HG03159 (cell line): ENCODE measurements around the gene TBCC.

Experiments used
- ATAC-seq: cut with Tn5 transposase; IDR thresholded peaks from one replicate; pipeline ENCODE4 v1.9.1; 2021; ENCODE audit warnings: mild to moderate bottlenecking, moderate library complexity; ENCODE audit not compliant: unreplicated experiment

TBCC gene

DNA sequence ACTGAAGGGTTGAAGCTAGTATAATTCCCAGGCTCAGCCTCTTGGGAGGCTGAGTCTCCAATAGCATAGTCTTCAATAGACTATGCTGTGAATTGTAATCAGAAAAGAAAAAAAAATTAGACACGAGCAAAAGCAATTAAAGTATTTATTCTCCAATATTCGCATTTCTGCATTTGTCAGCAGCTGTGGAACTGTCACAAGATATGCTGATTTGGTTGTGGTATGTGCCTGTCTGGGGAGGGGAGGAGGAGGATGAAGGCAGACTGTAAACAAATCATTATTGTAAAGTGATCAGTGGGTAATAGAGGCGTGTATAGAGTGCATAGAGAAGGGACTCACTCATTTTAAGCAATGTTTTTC, 25.8 kb upstream of the TBCC start:
- no peak for ATAC-seq

DNA sequence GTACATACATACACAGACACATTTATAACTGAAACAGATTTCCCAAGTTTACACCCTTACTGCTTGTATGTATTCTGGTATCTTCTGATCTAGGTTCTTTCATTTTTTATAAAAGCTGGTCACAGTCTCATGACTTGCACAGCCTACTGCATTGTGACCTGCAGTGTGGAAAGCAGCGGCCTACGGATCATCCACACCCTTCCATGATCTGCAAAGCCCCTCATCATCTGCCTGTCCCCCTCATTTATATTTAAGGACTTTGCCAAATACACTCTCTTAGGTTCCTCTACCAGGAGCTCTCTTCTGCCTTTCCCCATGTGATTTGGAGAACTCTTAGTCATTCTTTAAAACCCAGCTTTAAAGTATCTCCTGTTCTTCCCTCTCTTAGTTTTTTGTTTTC, 23.9 kb upstream of the TBCC start:
- no peak for ATAC-seq

DNA sequence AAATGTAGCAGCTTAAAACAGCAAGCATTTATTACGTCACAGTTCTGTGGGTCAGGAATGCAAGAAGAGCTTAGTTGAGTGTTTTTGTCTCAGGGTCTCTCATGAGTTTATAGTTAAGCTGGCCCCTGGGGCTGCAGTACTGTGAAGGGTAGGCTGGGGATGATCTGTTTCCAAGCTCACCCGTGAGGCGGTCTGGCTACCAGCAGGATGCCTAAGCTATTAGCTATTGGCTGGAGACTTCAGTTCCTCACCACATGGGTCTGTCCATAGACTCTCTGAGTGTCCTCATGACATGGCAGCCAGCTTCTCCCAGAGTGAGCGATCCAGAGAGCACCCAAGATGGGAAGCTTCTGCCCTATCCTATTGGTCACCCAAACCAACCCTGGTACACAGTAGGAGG, 23.1 kb upstream of the TBCC start:
- no peak for ATAC-seq

DNA sequence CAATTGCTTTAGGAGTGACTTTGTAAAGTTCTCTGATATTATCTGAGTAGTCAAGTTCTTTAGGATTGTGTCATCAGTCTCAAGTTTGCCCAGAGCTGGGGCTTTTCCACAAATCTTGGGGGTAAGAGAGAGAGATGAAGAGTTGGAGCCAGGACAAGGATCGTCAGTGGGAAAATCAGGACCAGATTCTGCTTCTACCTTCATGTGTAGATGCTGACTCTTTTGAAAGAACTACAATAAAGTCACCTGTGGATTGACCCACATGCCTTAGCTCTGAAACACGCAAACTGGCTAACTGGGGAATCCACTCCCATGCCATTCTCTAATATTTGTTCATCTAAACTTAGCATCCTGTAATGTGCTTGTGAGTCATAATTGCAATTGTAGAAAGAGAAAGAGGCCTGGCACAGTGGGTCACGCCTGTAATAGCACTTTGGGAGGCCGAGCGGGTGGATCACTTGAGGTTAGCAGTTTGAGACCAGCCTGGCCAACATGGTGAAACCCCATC, 20.3 kb upstream of the TBCC start:
- ATAC-seq, result no peak

DNA sequence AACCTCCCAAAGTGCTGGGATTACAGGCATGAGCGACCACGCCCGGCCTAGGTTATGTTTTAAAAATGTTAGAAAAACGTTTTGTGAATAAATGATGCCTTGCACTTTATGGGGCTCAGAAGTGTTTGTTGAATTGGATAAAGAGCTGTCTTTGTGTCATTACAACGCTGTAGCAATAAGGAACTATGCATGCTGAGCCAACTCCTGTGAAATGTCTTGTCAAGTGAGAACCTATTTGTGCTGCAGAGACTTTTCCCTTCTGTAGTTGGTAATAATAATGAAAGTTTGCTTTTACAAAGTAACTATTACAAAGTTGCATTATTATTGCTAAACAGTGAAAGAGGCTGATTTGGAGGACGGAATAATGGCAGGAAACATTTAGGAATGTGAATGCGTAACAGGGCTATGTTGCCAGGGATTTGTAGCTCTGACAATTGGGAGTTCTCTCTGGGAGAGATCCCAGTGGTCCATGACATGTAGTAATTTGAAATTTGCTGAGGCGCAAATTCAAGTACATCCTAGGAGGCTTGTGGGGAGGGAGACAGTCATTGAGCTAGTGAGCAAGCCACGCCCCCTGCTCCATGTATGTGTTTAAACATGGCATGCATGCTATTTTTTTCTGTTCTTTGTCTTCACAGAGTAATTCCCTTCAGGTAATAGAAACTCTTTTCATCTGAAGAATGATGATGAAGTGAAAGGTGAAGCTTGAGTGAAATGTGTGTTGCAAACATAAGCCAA, 19.2 kb upstream of the TBCC start:
- no peak for ATAC-seq

DNA sequence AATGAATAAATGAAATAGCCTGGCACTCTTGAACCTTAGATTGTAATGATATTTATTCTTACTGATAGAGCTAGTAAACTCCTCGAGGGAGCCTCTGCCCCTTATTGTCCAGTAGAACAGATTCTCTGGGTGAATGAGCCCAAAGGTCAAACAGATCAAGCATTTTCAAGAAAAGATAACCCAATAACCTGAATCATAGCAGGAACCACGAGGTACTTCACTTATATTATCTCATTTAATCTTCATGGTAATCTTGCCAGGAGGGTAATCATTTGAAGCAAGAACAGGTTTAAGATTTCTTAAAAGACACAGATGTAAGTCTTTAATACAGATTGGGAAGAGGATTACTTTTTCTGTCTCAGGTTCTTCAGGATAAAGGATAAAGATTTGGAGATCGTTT, 17.0 kb upstream of the TBCC start:
- no peak for ATAC-seq

DNA sequence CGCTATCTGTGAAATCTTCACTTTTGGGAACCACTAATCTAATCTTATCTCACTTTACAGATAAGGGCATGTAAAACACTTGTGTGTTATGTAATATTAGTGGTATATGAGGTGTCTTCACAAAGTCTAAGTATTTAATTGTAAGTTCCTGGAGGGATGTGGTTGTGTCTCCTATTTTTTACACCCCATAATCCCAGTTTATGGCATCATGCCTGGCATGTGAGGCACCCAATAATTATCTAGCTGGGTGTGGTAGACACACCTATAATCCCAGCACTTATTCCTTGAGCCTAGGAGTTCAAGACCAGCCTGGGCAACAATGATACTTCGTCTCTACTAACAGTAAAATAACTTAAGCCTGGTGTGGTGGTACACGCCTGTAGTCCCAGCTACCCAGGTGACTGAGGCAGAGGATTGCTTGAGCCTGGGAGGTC, 16.5 kb upstream of the TBCC start:
- ATAC-seq, result no peak

DNA sequence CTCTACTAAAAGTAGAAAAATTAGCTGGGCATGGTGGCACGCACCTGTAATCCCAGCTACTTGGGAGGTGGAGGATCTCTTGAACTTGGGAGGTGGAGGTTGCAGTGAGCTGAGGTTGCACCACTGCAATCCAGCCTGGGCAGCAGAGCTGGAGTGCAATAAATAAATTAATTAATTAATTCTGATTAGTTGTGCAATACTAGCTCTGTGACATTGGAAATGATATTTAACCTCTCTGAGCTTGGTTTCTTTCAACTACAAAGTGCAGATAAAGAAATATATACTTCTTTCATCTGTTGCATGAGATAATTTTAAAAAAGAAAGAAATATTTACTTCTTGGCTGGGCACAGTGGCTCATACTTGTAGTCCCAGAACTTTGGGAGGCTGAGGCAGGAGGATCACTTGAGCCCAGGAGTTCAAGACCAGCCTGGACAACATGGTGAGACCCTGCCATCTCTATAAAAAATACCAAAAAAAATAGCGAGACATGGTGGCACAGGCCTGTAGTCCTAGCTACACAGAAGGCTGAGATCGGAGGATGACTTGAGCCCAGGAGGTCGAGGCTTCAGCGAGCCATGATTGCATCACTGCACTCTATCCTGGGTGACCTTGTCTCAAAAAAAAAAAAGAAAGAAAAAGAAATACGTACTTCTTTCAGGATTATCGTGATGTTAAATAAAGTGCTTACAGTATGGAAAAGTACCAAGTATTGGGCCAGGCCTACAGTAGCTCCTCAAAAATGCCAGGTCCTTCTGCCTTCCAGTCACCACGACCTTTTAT, 15.6 kb upstream of the TBCC start:
- ATAC-seq, result no peak

DNA sequence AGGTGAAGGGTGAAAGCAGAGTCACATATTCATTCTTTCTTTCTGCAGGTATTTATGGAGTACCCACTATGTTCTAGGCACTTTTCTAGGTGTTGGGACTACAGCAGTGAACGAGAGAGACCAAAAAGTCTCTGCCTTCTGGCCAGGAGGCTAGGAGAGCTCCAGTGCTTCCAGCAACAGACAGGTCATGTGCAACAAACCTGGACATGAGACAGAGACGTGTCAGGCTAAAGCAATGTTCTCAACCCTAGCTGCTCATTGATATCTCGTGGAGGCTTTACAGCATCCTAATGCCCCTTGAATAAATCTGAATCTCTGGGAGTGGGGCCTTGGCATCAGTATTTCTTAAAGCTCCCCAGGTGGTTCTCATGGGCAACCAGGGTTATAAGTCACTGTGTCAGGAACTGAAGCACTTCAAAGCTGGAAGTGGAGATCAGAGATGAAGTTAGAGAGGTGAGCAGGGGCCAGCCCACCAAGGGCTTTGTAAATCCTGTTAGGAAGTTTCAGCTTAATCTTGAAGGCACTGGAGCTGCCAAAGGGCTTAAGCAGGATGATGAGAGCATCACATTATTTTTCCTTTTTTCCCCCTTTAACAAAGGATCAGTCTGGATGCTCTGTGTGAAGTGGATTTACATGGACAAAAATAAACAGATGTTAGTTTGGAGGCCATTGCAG, 13.0 kb upstream of the TBCC start:
- no peak for ATAC-seq

DNA sequence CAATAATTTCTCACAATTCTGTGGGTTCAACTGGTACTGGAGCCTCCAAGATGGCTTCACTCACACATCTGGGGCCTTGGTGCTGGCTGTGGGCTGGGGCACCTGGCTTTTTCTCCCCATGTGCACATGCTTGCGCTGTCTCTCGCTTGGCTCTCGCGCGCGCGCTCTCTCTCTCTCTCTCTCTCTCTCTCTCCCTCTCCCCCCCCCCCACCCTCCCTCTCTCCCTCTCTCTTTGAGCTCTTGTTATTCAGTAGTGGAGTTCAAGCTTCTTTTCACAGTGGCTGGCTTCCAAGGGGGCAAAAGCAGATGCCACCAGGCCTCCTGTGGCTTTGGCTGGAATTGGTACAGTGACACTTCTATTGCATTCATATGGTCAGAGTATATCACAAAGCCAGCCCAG, 10.8 kb upstream of the TBCC start:
- ATAC-seq, result no peak

DNA sequence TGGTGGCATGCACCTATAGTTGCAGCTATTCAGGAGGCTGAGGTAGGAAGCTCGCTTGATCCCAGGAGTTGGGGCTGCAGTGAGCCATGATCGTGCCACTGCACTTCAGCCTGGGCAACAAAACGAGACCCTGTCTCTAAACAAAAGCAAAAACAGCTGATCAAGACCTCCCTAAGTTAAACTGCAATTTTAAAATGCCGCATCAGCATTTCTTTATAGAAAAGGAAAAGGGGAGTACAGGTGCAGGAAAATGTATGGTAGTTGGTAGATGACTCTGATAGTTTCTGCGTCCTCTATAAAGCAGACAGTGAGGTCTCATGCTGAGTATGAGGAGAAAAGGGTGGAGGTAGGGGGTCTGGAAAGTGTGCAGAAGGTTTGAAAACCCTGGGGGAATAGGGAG, 8.9 kb upstream of the TBCC start:
- no peak for ATAC-seq

DNA sequence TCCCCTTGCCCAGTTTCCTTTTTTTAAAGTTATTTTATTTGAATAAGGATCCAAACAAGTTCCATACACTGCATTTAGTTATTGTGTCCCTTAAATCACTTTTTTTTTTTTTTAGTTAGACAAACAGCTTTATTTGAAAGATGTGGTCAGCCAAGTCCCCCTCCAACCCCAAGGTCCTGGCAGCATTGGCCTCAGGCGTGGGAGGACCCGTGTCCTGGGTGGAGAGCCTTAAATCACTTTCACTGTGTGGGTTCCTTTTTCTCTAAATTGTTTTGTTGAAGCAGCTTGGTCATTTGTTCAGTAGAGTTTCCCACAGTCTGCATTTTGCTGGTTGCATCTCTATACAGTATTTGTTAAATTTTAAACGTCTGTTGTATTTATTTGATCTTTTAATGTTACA, 5.2 kb upstream of the TBCC start:
- ATAC-seq, result no peak

DNA sequence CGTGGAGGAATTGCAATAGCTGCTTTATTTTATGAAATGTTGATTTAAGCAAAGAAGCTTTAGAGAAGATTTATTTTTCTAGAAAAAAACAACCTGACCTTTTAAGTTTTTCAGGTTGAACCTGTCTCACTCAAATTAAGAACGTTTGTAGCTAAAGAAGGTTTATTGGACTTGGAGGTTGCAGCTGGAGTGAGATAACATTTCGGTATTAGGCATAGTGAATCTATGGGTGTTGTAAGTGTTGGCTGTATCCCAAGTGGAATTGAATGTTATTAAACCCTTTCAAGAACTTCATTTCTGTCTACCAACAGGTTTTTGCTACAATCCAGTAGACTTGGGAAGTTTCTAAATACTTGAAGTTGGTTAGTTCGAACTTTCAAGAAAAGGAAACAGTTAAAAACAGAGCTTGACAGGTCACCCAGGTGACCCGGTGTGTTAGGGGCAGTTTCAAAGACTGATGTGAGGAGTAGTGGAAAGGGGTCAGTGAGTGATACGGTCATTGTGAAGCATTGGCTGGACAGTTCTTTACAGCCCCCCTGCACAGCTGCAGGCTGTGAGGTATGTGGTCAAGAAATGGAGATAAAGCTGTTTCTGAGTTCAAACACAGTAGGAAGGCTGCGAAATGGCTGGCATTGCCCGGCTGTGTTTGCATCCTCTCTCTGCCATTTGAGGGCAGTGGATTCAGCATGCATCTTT, 2.4 kb upstream of the TBCC start:
- no peak for ATAC-seq

DNA sequence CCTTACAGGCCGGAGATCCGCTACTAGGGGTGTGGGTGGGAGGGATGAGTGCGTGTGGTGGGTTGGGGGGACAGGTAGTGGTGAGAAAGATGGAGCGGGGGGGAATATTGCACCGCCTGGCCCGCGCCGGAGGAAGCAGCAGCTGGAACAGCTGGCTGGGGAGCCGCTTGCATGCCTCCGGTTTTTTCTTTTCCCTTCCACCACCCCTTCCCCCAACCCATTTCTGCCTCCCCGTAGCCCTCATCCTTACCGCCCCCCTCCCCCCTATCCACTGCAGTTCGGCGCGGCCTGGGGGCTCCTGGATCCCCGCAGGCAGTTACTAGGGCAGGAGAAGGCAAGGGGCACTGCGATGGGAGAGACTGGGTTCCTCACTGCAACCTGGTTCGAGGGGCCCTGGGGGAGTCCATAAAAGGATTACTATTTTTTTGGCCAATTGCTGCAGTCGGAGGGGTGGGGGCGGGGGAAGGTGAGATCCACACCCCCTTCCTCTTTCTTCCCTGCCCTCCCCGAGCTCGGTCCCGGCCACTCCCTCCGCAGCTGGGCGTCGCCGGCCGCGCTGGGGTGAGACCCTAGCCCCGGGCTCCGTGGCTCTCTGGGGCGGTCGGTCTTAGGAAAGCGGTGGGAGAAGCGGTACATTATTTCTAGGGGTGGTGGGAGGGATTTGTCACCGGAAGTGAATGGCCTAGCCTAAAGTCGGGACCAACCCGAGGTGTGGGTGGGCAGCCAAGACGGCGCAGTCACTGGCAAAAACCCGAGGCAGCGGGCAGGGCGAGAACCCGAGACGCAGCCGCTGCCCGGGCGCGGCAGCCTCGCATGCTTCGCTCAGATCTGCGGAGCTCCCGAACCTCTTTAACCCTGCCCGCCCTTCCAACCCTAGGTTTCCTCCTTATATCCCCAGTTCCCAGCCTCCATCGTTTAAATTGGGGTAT, 824 bp upstream of the TBCC start:
- peak; percentile 50 for ATAC-seq

DNA sequence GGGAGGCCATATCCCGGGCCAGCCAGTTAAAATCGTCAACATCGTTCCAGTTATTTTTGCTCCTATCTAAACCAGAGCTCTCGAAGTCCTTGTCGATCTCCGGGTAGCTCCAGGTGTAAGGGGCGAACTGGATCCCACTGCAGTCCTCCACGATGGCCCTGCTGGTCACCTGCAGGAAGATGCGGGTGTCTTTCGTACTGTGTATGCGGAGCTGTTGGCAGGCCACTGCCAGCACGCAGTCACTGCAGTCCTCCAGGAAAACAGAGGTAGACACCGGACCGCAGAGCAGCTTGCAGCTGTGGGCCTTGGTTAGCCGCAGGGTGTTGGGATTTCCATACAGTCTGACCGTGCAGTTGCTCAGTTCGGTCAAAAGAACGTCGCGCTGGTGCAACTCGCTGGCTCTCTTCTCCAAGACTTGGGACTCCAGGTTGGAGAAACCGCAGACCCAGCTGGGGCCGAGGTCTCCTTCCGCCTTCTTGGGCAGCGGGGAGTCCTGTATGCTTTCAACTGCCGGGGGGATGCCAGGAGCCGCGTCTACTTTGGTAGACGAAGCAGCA, 742 bp downstream of the TBCC start:
- ATAC-seq, result no peak

DNA sequence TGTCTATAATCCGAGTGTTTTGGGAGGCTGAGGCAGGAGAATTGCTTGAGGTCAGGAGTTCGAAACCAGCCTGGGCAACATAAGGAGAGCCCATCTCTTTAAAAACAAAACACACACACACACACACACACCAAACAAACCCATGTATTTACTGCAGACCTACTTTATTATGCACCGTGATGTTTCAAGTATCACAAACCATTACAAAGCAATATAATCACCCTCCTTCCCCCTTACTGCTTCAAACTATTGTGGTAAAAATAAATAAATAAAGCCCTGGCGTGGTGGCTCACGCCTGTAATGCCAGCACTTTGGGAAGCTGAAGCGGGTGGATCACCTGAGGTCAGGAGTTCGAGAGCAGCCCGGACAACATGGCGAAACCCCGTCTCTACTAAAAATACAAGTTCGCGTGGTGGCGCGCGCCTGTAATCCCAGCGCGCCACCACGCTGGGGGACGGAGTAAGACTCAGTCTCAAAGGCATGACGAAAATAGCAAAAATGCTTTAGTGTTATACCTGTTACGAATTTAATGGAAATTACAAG, 1.5 kb downstream of the TBCC start:
- ATAC-seq, result no peak

DNA sequence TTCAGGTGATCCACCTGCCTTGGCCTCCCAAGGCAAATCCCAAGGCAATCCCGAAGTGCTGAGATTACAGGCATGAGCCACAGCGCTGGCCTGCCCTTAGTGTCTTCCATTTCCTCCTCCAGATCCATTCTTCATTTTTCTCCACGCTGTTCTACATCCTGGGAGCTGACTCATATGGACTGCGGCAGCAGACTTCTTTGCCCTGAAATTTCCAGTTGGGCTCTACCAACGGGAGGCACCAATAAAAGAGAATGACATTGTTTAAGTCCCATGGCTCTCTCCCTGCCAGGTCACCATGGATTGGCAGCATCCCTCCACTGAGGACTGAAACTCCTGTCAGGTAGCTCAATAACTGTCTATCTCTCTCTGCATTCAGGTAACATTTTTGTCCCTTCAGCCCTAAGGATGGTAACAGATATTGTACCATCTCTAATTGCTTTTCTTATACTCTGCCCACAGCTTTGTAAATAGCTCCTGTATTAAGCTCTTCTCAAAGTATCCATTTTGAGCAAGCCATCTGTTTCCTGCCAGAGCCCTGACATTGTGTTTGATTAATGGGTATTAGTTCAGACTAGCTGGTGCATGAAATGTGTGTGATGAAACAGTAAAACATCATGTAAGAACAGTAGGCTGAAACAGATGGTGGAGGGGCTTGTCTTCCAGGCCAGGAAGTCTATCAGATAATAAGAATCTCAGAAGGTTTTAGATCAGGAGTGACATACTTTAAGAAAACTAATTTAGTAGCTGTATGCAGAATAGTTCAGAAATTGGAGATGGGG, 3.6 kb downstream of the TBCC start:
- ATAC-seq, result no peak

DNA sequence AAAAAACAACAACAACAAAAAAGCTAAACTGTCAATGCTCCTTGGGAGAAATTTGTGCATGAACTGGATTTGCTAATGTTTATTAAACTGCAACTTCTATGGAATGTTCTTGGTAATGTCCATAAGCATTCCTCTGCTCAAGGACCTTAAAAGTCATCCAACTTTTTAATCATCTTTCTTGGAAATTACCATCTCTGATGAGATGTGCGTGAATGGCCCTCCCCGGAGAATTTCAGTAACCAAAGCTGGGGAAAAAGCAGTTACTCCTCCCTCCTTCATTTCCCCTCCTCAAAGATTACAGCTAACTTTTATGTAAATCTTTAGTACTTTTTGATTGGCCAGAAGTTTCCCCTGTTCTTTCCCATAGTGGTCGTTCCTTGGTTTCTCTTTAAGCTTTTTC, 5.2 kb downstream of the TBCC start:
- ATAC-seq, result no peak

DNA sequence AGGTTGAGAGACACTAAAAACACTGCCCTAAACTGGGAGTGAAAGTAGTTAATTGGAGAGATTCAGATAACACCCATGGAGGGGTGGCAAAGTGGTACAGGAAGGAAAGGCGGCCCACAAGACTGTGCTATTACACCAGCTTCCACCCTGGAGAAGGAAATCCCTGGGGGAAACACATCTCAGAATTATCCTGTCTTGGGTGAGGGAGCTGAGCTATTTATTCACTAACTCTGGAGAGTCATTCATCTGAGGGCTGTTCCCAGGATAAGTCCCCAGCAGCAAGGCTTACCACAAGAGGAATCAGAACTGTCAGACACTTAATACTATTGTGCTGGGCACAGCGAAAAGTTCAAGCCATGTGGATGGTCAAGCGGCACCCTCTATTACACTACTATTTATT, 9.9 kb downstream of the TBCC start:
- no peak for ATAC-seq
